ENCODE measurements around the gene BEND6. TPM values are rescaled to one million over a fixed set of nuclear protein-coding genes. Genes with fewer than 3 reads are reported as not detected.
A peak's percentile ranks its signal among the peaks of the same experiment; 100 is the strongest.
"Not testable (repeated sequence)": the region's sequence is repeated elsewhere in the genome, so short reads cannot be mapped to it uniquely, and the experiment has no call there.

The BEND6 gene
- polyA plus RNA-seq, 4 donors: 4.4 to 7.1 (median 5.5) TPM

- no peak for DNase-seq (ENCODE audit: low read depth in 4 of 4, low spot score in 2 of 4)
Measured at GRCh38 chr6:57024321-57024720, 69.4 kb downstream of the BEND6 start.

GRCh38 chr6:57024775-57025174 is 69.9 kb downstream of the BEND6 start:
- no peak for DNase-seq (ENCODE audit: low read depth in 4 of 4, low spot score in 2 of 4)

GRCh38 chr6:57026001-57026400 is 71.1 kb downstream of the BEND6 start:
- no peak for DNase-seq (ENCODE audit: low read depth in 4 of 4, low spot score in 2 of 4)

- no peak for DNase-seq (ENCODE audit: low read depth in 4 of 4, low spot score in 2 of 4)
Measured at GRCh38 chr6:57027301-57027700, 72.4 kb downstream of the BEND6 start.

GRCh38 chr6:57029213-57029612 is 74.3 kb downstream of the BEND6 start:
- no peak for DNase-seq (ENCODE audit: low read depth in 4 of 4, low spot score in 2 of 4)

- no peak for DNase-seq (ENCODE audit: low read depth in 4 of 4, low spot score in 2 of 4)
Measured at GRCh38 chr6:57033228-57033627, 78.3 kb downstream of the BEND6 start.

GRCh38 chr6:57035549-57035948 is 80.6 kb downstream of the BEND6 start:
- no peak for DNase-seq (ENCODE audit: low read depth in 4 of 4, low spot score in 2 of 4)

GRCh38 chr6:57038906-57039305 is 84.0 kb downstream of the BEND6 start:
- no peak for DNase-seq (ENCODE audit: low read depth in 4 of 4, low spot score in 2 of 4)

GRCh38 chr6:57040011-57040410 is 85.1 kb downstream of the BEND6 start:
- no peak for DNase-seq (ENCODE audit: low read depth in 4 of 4, low spot score in 2 of 4)

GRCh38 chr6:57044061-57044460 is 89.2 kb downstream of the BEND6 start:
- DNase-seq (ENCODE audit: low read depth in 4 of 4, low spot score in 2 of 4): not testable (repeated sequence)

GRCh38 chr6:57044568-57044967 is 89.7 kb downstream of the BEND6 start:
- no peak for DNase-seq (ENCODE audit: low read depth in 4 of 4, low spot score in 2 of 4)

GRCh38 chr6:57046332-57047256 is 91.7 kb downstream of the BEND6 start, which contains the start of gene KIAA1586:
Gene KIAA1586 (plus strand): TSS chr6:57046693. CDS start chr6:57046756, 63 bp downstream.
- peak; percentile 66 to 83 (median 74) for DNase-seq (ENCODE audit: low read depth in 4 of 4, low spot score in 2 of 4)

- DNase-seq (ENCODE audit: low read depth in 4 of 4, low spot score in 2 of 4): not testable (repeated sequence)
Measured at GRCh38 chr6:57047257-57047585, 92.3 kb downstream of the BEND6 start.

- DNase-seq (ENCODE audit: low read depth in 4 of 4, low spot score in 2 of 4): not testable (repeated sequence)
Measured at GRCh38 chr6:57047859-57048258, 93.0 kb downstream of the BEND6 start.

- DNase-seq (ENCODE audit: low read depth in 4 of 4, low spot score in 2 of 4): no peak
Measured at GRCh38 chr6:57048577-57048976, 93.7 kb downstream of the BEND6 start.

- no peak for DNase-seq (ENCODE audit: low read depth in 4 of 4, low spot score in 2 of 4)
Measured at GRCh38 chr6:57063847-57064246, 108.9 kb downstream of the BEND6 start.

- no peak for DNase-seq (ENCODE audit: low read depth in 4 of 4, low spot score in 2 of 4)
Measured at GRCh38 chr6:57064809-57065208, 109.9 kb downstream of the BEND6 start.

GRCh38 chr6:57068061-57068460 is 113.2 kb downstream of the BEND6 start:
- no peak for DNase-seq (ENCODE audit: low read depth in 4 of 4, low spot score in 2 of 4)

GRCh38 chr6:57069228-57069627 is 114.3 kb downstream of the BEND6 start:
- DNase-seq (ENCODE audit: low read depth in 4 of 4, low spot score in 2 of 4): no peak

GRCh38 chr6:57069920-57070331 is 115.0 kb downstream of the BEND6 start:
- DNase-seq (ENCODE audit: low read depth in 4 of 4, low spot score in 2 of 4): no peak

- no peak for DNase-seq (ENCODE audit: low read depth in 4 of 4, low spot score in 2 of 4)
Measured at GRCh38 chr6:57072108-57072507, 117.2 kb downstream of the BEND6 start.

- DNase-seq (ENCODE audit: low read depth in 4 of 4, low spot score in 2 of 4): no peak
Measured at GRCh38 chr6:57074383-57074782, 119.5 kb downstream of the BEND6 start.
